HAP-1 (cell line): Measurements from ENCODE around the gene KSR2.
"Not testable (repeated sequence)": the region's sequence is repeated elsewhere in the genome, so short reads cannot be mapped to it uniquely, and the experiment has no call there.

Source experiments
- DNase-seq, 2 experiments: peaks; one replicate each; pipeline ENCODE4 v3.0.0-alpha.2; 2016 to 2020; ENCODE audit warnings: low spot score in 2 of 2
- H3K27me3 ChIP-seq: fragments of 250-450 bp; sonication (Bioruptor Pico); 2 replicates; pipeline ENCODE4 v1.5.1; 2020; ENCODE audit warnings: low read depth, mild to moderate bottlenecking, moderate library complexity
- H3K36me3 ChIP-seq: fragments of 250-450 bp; sonication (Bioruptor Pico); replicated peaks from 2 replicates; pipeline ENCODE4 v1.5.1; 2020; ENCODE audit warnings: mild to moderate bottlenecking
- H3K4me1 ChIP-seq: fragments of 250-450 bp; sonication (Bioruptor Pico); 2 replicates; pipeline ENCODE4 v1.5.1; 2020; ENCODE audit warnings: mild to moderate bottlenecking
- H3K4me3 ChIP-seq: fragments of 250-450 bp; sonication (Bioruptor Pico); 2 replicates; pipeline ENCODE4 v1.5.1; 2020; ENCODE audit warnings: mild to moderate bottlenecking, moderate library complexity
- H3K9me3 ChIP-seq: fragments of 250-450 bp; sonication (Bioruptor Pico); 2 replicates; pipeline ENCODE4 v1.5.1; 2020; ENCODE audit warnings: mild to moderate bottlenecking, moderate library complexity
- in situ Hi-C: fragments of 300-500 bp; cut with MboI; formaldehyde crosslinking; loops from 3 replicates; pipeline ENCODE4 v1.14.3; 2020; ENCODE audit warnings: low sequenced_read_pairs, inconsistent platforms, mixed read lengths

The KSR2 gene

GRCh38 chr12:117760990-117761389 lies 207.8 kb downstream of the KSR2 start:
- Histone ChIP-seq H3K4me1 (no peaks in the 10 kb centered on the region), H3K36me3 (no peaks in the 10 kb centered on the region), H3K9me3 (no peaks in the 10 kb centered on the region; the same call in 1 of the 2 replicates), H3K27me3 (no peaks in the 10 kb centered on the region), H3K4me3 (no peak overlapping the region)
- no peak for DNase-seq
- in situ Hi-C loops, result no loop called here

GRCh38 chr12:117750657-117751056 lies 218.1 kb downstream of the KSR2 start:
- in situ Hi-C loops, result no loop called here

GRCh38 chr12:117749431-117749830 lies 219.4 kb downstream of the KSR2 start:
- no peaks in the 10 kb centered on the region for H3K4me1 ChIP-seq

More at GRCh38 chr12:117750657-117751056, 218.1 kb downstream of the KSR2 start:
- Histone ChIP-seq H3K36me3 (no peaks in the 10 kb centered on the region), H3K27me3 (no peaks in the 10 kb centered on the region), H3K4me3 (no peak overlapping the region), H3K9me3 (no peaks in the 10 kb centered on the region), H3K4me1 (no peaks in the 10 kb centered on the region)
- no peak for DNase-seq

GRCh38 chr12:117746358-117746757 lies 222.4 kb downstream of the KSR2 start:
- H3K4me3 ChIP-seq, DNase-seq, in situ Hi-C loops, H3K27me3 ChIP-seq, H3K9me3 ChIP-seq, H3K36me3 ChIP-seq, H3K4me1 ChIP-seq: not testable (repeated sequence)

More at GRCh38 chr12:117749431-117749830, 219.4 kb downstream of the KSR2 start:
- Histone ChIP-seq H3K4me3 (no peak overlapping the region), H3K9me3 (no peaks in the 10 kb centered on the region), H3K27me3 (no peaks in the 10 kb centered on the region), H3K36me3 (no peaks in the 10 kb centered on the region)
- in situ Hi-C loops, result no loop called here
- DNase-seq, result no peak

- in situ Hi-C loops, result no loop called here
- H3K36me3 ChIP-seq, result no peaks in the 10 kb centered on the region
- no peaks in the 10 kb centered on the region for H3K4me1 ChIP-seq
- no peak for DNase-seq
- H3K4me3 ChIP-seq, result no peak overlapping the region
- no peaks in the 10 kb centered on the region for H3K9me3 ChIP-seq
- no peaks in the 10 kb centered on the region for H3K27me3 ChIP-seq
These were observed 224.4 kb downstream of the KSR2 start for GRCh38 chr12:117744418-117744817.

- no peaks in the 10 kb centered on the region for H3K4me1 ChIP-seq
- no peaks in the 10 kb centered on the region for H3K9me3 ChIP-seq
- H3K36me3 ChIP-seq, result no peaks in the 10 kb centered on the region
- no peak for DNase-seq
- no peak overlapping the region for H3K4me3 ChIP-seq
- no peaks in the 10 kb centered on the region for H3K27me3 ChIP-seq
- in situ Hi-C loops, result no loop called here
These were observed 225.0 kb downstream of the KSR2 start for GRCh38 chr12:117743761-117744160.

GRCh38 chr12:117742721-117743120 lies 226.1 kb downstream of the KSR2 start:
- Histone ChIP-seq H3K4me3 (no peak overlapping the region), H3K9me3 (no peaks in the 10 kb centered on the region), H3K27me3 (no peaks in the 10 kb centered on the region), H3K4me1 (no peaks in the 10 kb centered on the region), H3K36me3 (no peaks in the 10 kb centered on the region)
- no peak for DNase-seq
- in situ Hi-C loops, result no loop called here

- in situ Hi-C loops, result no loop called here
- Histone ChIP-seq H3K36me3 (no peaks in the 10 kb centered on the region), H3K4me3 (no peak overlapping the region), H3K9me3 (no peaks in the 10 kb centered on the region), H3K27me3 (no peaks in the 10 kb centered on the region), H3K4me1 (no peaks in the 10 kb centered on the region)
- no peak for DNase-seq
These were observed 230.6 kb downstream of the KSR2 start for GRCh38 chr12:117738233-117738632.

GRCh38 chr12:117733549-117733805 lies 235.3 kb downstream of the KSR2 start:
- H3K36me3 ChIP-seq, result no peaks in the 10 kb centered on the region
- no peaks in the 10 kb centered on the region for H3K4me1 ChIP-seq
- no peak overlapping the region for H3K4me3 ChIP-seq
- DNase-seq, result no peak
- H3K9me3 ChIP-seq, result no peaks in the 10 kb centered on the region
- H3K27me3 ChIP-seq, result no peaks in the 10 kb centered on the region
- in situ Hi-C loops, result no loop called here

GRCh38 chr12:117732761-117733548 lies 235.8 kb downstream of the KSR2 start:
- Histone ChIP-seq H3K9me3 (no peaks in the 10 kb centered on the region), H3K27me3 (no peaks in the 10 kb centered on the region), H3K36me3 (no peaks in the 10 kb centered on the region), H3K4me1 (no peaks in the 10 kb centered on the region), H3K4me3 (no peak overlapping the region)
- in situ Hi-C loops, result no loop called here
- DNase-seq, result no peak

GRCh38 chr12:117731131-117731530 lies 237.7 kb downstream of the KSR2 start:
- H3K36me3 ChIP-seq, H3K4me1 ChIP-seq, H3K4me3 ChIP-seq, H3K27me3 ChIP-seq, DNase-seq, H3K9me3 ChIP-seq, in situ Hi-C loops: not testable (repeated sequence)

- DNase-seq, result no peak
- Histone ChIP-seq H3K27me3 (no peaks in the 10 kb centered on the region), H3K4me1 (no peaks in the 10 kb centered on the region), H3K4me3 (no peak overlapping the region), H3K9me3 (no peaks in the 10 kb centered on the region), H3K36me3 (no peaks in the 10 kb centered on the region)
- in situ Hi-C loops, result no loop called here
These were observed 241.5 kb downstream of the KSR2 start for GRCh38 chr12:117727301-117727700.

- H3K4me3 ChIP-seq, result no peak overlapping the region
- in situ Hi-C loops, result no loop called here
- H3K36me3 ChIP-seq, result no peaks in the 10 kb centered on the region
- no peaks in the 10 kb centered on the region for H3K9me3 ChIP-seq
- H3K27me3 ChIP-seq, result no peaks in the 10 kb centered on the region
- no peaks in the 10 kb centered on the region for H3K4me1 ChIP-seq
- DNase-seq, result no peak
These were observed 244.2 kb downstream of the KSR2 start for GRCh38 chr12:117724543-117724942.

- DNase-seq, result no peak
- Histone ChIP-seq H3K4me1 (no peaks in the 10 kb centered on the region), H3K36me3 (no peaks in the 10 kb centered on the region), H3K27me3 (no peaks in the 10 kb centered on the region), H3K4me3 (no peak overlapping the region), H3K9me3 (no peaks in the 10 kb centered on the region)
- in situ Hi-C loops, result no loop called here
These were observed 250.2 kb downstream of the KSR2 start for GRCh38 chr12:117718559-117718958.

GRCh38 chr12:117718141-117718540 lies 250.6 kb downstream of the KSR2 start:
- Histone ChIP-seq H3K9me3 (no peaks in the 10 kb centered on the region), H3K4me1 (no peaks in the 10 kb centered on the region), H3K27me3 (no peaks in the 10 kb centered on the region), H3K4me3 (no peak overlapping the region), H3K36me3 (no peaks in the 10 kb centered on the region)
- DNase-seq, result no peak
- in situ Hi-C loops, result no loop called here
